Activated gamma-delta T cell treated with Interleukin-2 at 50 U/mL for 16 hours (primary cell): ENCODE measurements around the gene KRT72.

Experiments
- DNase-seq: peaks from one replicate; pipeline ENCODE4 v3.0.0-alpha.2; 2020

KRT72 gene

DNA sequence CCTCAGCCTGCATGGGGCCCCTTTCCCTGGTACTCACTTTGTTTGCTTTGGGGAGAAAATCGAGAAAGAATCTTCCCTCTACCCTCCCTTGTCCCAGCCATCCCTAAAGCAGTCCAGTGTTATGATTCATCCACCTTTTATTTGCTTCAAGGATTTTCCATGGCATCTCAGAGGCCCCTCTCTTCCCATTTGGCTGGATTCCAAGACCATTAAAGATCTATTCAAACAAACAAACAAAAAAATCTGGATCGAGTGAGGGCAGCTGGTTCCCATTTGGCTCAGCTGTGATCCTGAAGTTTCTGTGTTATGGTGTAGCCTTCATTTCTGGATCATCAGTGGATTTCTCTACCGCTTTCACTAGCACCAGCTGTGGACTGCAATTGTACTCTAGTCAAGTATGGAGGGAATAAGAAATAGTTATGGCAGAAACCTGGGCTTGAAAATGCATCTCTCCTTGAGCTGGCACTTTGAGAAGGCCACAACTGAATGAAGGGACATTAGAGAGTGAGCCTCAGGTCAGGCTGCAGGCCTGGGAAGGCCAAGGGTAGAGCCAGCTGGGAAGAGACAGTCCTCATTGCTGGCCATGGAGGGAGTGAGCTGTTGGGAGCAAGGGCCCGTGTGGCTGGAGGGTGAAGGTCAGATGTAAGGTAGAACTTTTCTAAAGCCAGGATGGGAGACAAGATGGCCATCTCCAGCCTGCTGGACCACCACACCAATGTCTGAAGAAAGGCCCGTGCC is 62.0 kb downstream of the KRT72 start:
- DNase-seq = no peak

- no peak for DNase-seq
These were observed 64.2 kb downstream of the KRT72 start for GRCh38 chr12:52537101-52537500.
